Mesenchymal stem cell (in vitro differentiated cells and primary cell): Measurements from ENCODE around the gene CTSA.

Experiments
- DNase-seq: peaks from one replicate; pipeline ENCODE4 v3.0.0-alpha.2; 2013
- H2AFZ ChIP-seq: one replicate; pipeline ENCODE4 v1.6.1; 2013; ENCODE audit warnings: low read depth, mild to moderate bottlenecking, control low read depth, inconsistent platforms, low read length, moderate library complexity
- H2AK5ac ChIP-seq: 2 replicates; pipeline ENCODE4 v1.6.1; 2013; ENCODE audit warnings: low read length, moderate library complexity, mild to moderate bottlenecking, inconsistent platforms; ENCODE audit not compliant: severe bottlenecking
- H2BK120ac ChIP-seq: one replicate; pipeline ENCODE4 v1.6.1; 2013; ENCODE audit warnings: low read depth, mild to moderate bottlenecking, inconsistent platforms, low read length, moderate library complexity
- H2BK12ac ChIP-seq, 2 experiments: one replicate each; pipeline ENCODE4 v1.6.1; 2013; ENCODE audit warnings: inconsistent platforms in 2 of 2, low read length in 2 of 2, mild to moderate bottlenecking in 2 of 2, moderate library complexity in 2 of 2, control low read depth in 1 of 2
- H2BK15ac ChIP-seq: one replicate; pipeline ENCODE4 v1.6.1; 2013; ENCODE audit warnings: mild to moderate bottlenecking, low read depth, inconsistent platforms; ENCODE audit not compliant: poor library complexity, severe bottlenecking
- H2BK5ac ChIP-seq: 2 replicates; pipeline ENCODE4 v1.6.1; 2013; ENCODE audit warnings: low read depth, mild to moderate bottlenecking, low read length, control low read depth, inconsistent platforms; ENCODE audit not compliant: poor library complexity, severe bottlenecking
- H3K14ac ChIP-seq, 2 experiments: one replicate each; pipeline ENCODE4 v1.6.1; 2013; ENCODE audit warnings: inconsistent platforms in 2 of 2, low read length in 2 of 2, control low read depth in 1 of 2, mild to moderate bottlenecking in 1 of 2, moderate library complexity in 1 of 2
- H3K18ac ChIP-seq, 2 experiments: one replicate each; pipeline ENCODE4 v1.6.1; 2013; ENCODE audit warnings: inconsistent platforms in 2 of 2, low read length in 2 of 2, control low read depth in 1 of 2, low read depth in 1 of 2, mild to moderate bottlenecking in 1 of 2
- H3K23ac ChIP-seq, 2 experiments: one replicate each; pipeline ENCODE4 v1.6.1; 2013; ENCODE audit warnings: inconsistent platforms in 2 of 2, low read length in 2 of 2, mild to moderate bottlenecking in 2 of 2, moderate library complexity in 2 of 2, control low read depth in 1 of 2
- H3K27ac ChIP-seq: 2 replicates; pipeline ENCODE4 v1.5.1; 2013; ENCODE audit warnings: mild to moderate bottlenecking, moderate library complexity, low read length, control low read depth, inconsistent platforms; ENCODE audit not compliant: poor library complexity, severe bottlenecking
- H3K27me3 ChIP-seq, 2 experiments: 2 replicates each; pipeline versions ENCODE4 v1.6.1 to v1.7.0; 2013; ENCODE audit warnings: low read length in 2 of 2, mild to moderate bottlenecking in 2 of 2, moderate library complexity in 2 of 2, control low read depth in 1 of 2, inconsistent platforms in 1 of 2; ENCODE audit not compliant: control insufficient read depth in 1 of 2, insufficient read depth in 1 of 2
- H3K36me3 ChIP-seq, 2 experiments: 2 replicates each; pipeline versions ENCODE4 v1.6.1 to v1.7.0; 2013; ENCODE audit warnings: low read length in 2 of 2, control low read depth in 1 of 2, inconsistent platforms in 1 of 2, low read depth in 1 of 2, mild to moderate bottlenecking in 1 of 2; ENCODE audit not compliant: insufficient read depth in 2 of 2, control insufficient read depth in 1 of 2
- H3K4ac ChIP-seq, 2 experiments: one replicate each; pipeline ENCODE4 v1.6.1; 2013; ENCODE audit warnings: inconsistent platforms in 2 of 2, low read length in 2 of 2, mild to moderate bottlenecking in 2 of 2, moderate library complexity in 2 of 2, control low read depth in 1 of 2, low read depth in 1 of 2
- H3K4me1 ChIP-seq: 2 replicates; pipeline ENCODE4 v1.6.1; 2013; ENCODE audit warnings: low read depth, low read length, control low read depth; ENCODE audit not compliant: control insufficient read depth, insufficient read depth
- H3K4me2 ChIP-seq: 2 replicates; pipeline ENCODE4 v1.6.1; 2013; ENCODE audit warnings: low read length, mild to moderate bottlenecking, inconsistent platforms; ENCODE audit not compliant: poor library complexity, severe bottlenecking
- H3K4me3 ChIP-seq, 2 experiments: 2 replicates each; pipeline versions ENCODE4 v1.5.1 to v1.7.0; 2013; ENCODE audit warnings: low read length in 2 of 2, mild to moderate bottlenecking in 2 of 2, control low read depth in 1 of 2, low read depth in 1 of 2; ENCODE audit not compliant: insufficient read depth in 1 of 2
- H3K79me1 ChIP-seq: replicated peaks from 2 replicates; pipeline ENCODE4 v1.6.1; 2013; ENCODE audit warnings: mild to moderate bottlenecking, control low read depth, low read length, inconsistent platforms; ENCODE audit not compliant: poor library complexity, severe bottlenecking
- H3K9ac ChIP-seq: 2 replicates; pipeline ENCODE4 v1.7.0; 2013; ENCODE audit warnings: mild to moderate bottlenecking, low read length, moderate library complexity
- H3K9me3 ChIP-seq: 2 replicates; pipeline ENCODE4 v1.7.0; 2013; ENCODE audit warnings: mild to moderate bottlenecking, low read length; ENCODE audit not compliant: control insufficient read depth
- H4K8ac ChIP-seq: one replicate; pipeline ENCODE4 v1.6.1; 2013; ENCODE audit warnings: inconsistent platforms, mild to moderate bottlenecking, low read length, moderate library complexity
- H4K91ac ChIP-seq: one replicate; pipeline ENCODE4 v1.6.1; 2013; ENCODE audit warnings: mild to moderate bottlenecking, low read length, inconsistent platforms
- WGBS: methylation state at CpG from one replicate; pipeline ENCODE4 v1.1.7; 2013; ENCODE audit warnings: mixed read lengths; 5-methylcytosine and 5-hydroxymethylcytosine counted together

Gene CTSA

GRCh38 chr20:45897289-45897688 is 6.2 kb downstream of the CTSA start:
- no peak overlapping the region for H3K9ac ChIP-seq
- no peak overlapping the region for H2BK12ac ChIP-seq
- no peak overlapping the region for H2AK5ac ChIP-seq
- no peak overlapping the region for H4K8ac ChIP-seq
- no peak overlapping the region for H3K27ac ChIP-seq
- peaks cover 11% of the 10 kb centered on the region for H3K79me1 ChIP-seq
- DNase-seq: no peak
- no peak overlapping the region for H3K4ac ChIP-seq
- H3K14ac ChIP-seq: no peak overlapping the region
- no peak overlapping the region for H2BK5ac ChIP-seq
- H3K4me3 ChIP-seq: no peak overlapping the region
- no peak overlapping the region for H3K23ac ChIP-seq
- no peaks in the 10 kb centered on the region for H3K27me3 ChIP-seq
- peaks cover 72 to 88% of the 10 kb centered on the region in 2 experiments for H3K36me3 ChIP-seq
- H3K18ac ChIP-seq: no peak overlapping the region
- no peak overlapping the region for H3K4me2 ChIP-seq
- H3K4me1 ChIP-seq: peaks cover 10% of the 10 kb centered on the region
- H2BK120ac ChIP-seq: no peak overlapping the region
- no peak overlapping the region for H2AFZ ChIP-seq
- no peaks in the 10 kb centered on the region for H3K9me3 ChIP-seq
- WGBS: 80% methylated on average over 1 of the region's 2 CpGs
- H2BK15ac ChIP-seq: no peak overlapping the region
- H4K91ac ChIP-seq: no peak overlapping the region

GRCh38 chr20:45897692-45898091 is 6.6 kb downstream of the CTSA start:
- Histone ChIP-seq H2BK120ac (no peak overlapping the region), H3K18ac (no peak overlapping the region), H3K79me1 (peaks cover 7% of the 10 kb centered on the region), H3K4me1 (peaks cover 7% of the 10 kb centered on the region), H4K8ac (no peak overlapping the region), H2BK12ac (no peak overlapping the region), H3K27ac (no peak overlapping the region), H3K36me3 (peaks cover 74 to 84% of the 10 kb centered on the region in 2 experiments), H3K4me2 (no peak overlapping the region), H3K4me3 (no peak overlapping the region), H2AK5ac (no peak overlapping the region), H2AFZ (no peak overlapping the region), H2BK5ac (no peak overlapping the region), H3K4ac (no peak overlapping the region), H4K91ac (no peak overlapping the region), H3K9ac (no peak overlapping the region), H3K14ac (no peak overlapping the region), H3K27me3 (no peaks in the 10 kb centered on the region), H3K23ac (no peak overlapping the region), H2BK15ac (no peak overlapping the region), H3K9me3 (no peaks in the 10 kb centered on the region)
- DNase-seq: no peak
- WGBS: 93% methylated on average over 7 of the region's 7 CpGs

- peaks cover 2% of the 10 kb centered on the region for H3K79me1 ChIP-seq
- H2AK5ac ChIP-seq: no peak overlapping the region
- H3K4me2 ChIP-seq: no peak overlapping the region
- no peak overlapping the region for H2BK12ac ChIP-seq
- H3K4me3 ChIP-seq: no peak overlapping the region
- no peak overlapping the region for H2AFZ ChIP-seq
- no peak overlapping the region for H3K4ac ChIP-seq
- H3K9me3 ChIP-seq: no peaks in the 10 kb centered on the region
- no peak overlapping the region for H2BK5ac ChIP-seq
- no peak overlapping the region for H2BK120ac ChIP-seq
- H2BK15ac ChIP-seq: no peak overlapping the region
- no peak overlapping the region for H3K14ac ChIP-seq
- H3K18ac ChIP-seq: no peak overlapping the region
- H3K4me1 ChIP-seq: peaks cover 2% of the 10 kb centered on the region
- no peak overlapping the region for H3K23ac ChIP-seq
- WGBS: 93% methylated on average over 11 of the region's 12 CpGs
- H3K27ac ChIP-seq: no peak overlapping the region
- no peak overlapping the region for H4K8ac ChIP-seq
- H3K9ac ChIP-seq: no peak overlapping the region
- H3K36me3 ChIP-seq: peaks cover 68 to 80% of the 10 kb centered on the region in 2 experiments
- no peak for DNase-seq
- H4K91ac ChIP-seq: no peak overlapping the region
- H3K27me3 ChIP-seq: no peaks in the 10 kb centered on the region
These were observed 7.2 kb downstream of the CTSA start for GRCh38 chr20:45898285-45898684.

GRCh38 chr20:45899046-45899835 is 8.1 kb downstream of the CTSA start:
- Histone ChIP-seq H2AFZ (no peak overlapping the region), H2BK12ac (no peak overlapping the region), H3K18ac (no peak overlapping the region), H2BK15ac (peak overlapping the region; percentile 6), H3K14ac (no peak overlapping the region), H3K4me2 (no peak overlapping the region), H3K23ac (no peak overlapping the region), H3K27ac (no peak overlapping the region), H4K8ac (no peak overlapping the region), H3K4ac (no peak overlapping the region), H3K36me3 (peaks cover 62 to 77% of the 10 kb centered on the region in 2 experiments), H3K4me3 (no peak overlapping the region), H3K27me3 (no peaks in the 10 kb centered on the region), H3K9me3 (no peaks in the 10 kb centered on the region), H4K91ac (no peak overlapping the region), H2BK5ac (no peak overlapping the region), H3K4me1 (no peaks in the 10 kb centered on the region), H2BK120ac (no peak overlapping the region), H3K79me1 (peaks cover 2% of the 10 kb centered on the region), H3K9ac (no peak overlapping the region), H2AK5ac (no peak overlapping the region)
- no peak for DNase-seq
- WGBS: 96% methylated on average over 10 of the region's 13 CpGs
